IMR-90 (cell line): ENCODE measurements around the gene RNH1.

Experiments used
- MAFK ChIP-seq: IDR thresholded peaks from 2 replicates; pipeline ENCODE4 v1.6.1; 2012; ENCODE audit warnings: low read depth, low read length, improper control_type of control experiment
- TF ChIP-seq, protein P1 (sequence below): fragments of 150-350 bp; IDR thresholded peaks from 2 replicates; pipeline ENCODE4 v1.6.1; 2017; ENCODE audit warnings: mild to moderate bottlenecking, antibody characterized with exemption, low read length, low read depth

DNA sequence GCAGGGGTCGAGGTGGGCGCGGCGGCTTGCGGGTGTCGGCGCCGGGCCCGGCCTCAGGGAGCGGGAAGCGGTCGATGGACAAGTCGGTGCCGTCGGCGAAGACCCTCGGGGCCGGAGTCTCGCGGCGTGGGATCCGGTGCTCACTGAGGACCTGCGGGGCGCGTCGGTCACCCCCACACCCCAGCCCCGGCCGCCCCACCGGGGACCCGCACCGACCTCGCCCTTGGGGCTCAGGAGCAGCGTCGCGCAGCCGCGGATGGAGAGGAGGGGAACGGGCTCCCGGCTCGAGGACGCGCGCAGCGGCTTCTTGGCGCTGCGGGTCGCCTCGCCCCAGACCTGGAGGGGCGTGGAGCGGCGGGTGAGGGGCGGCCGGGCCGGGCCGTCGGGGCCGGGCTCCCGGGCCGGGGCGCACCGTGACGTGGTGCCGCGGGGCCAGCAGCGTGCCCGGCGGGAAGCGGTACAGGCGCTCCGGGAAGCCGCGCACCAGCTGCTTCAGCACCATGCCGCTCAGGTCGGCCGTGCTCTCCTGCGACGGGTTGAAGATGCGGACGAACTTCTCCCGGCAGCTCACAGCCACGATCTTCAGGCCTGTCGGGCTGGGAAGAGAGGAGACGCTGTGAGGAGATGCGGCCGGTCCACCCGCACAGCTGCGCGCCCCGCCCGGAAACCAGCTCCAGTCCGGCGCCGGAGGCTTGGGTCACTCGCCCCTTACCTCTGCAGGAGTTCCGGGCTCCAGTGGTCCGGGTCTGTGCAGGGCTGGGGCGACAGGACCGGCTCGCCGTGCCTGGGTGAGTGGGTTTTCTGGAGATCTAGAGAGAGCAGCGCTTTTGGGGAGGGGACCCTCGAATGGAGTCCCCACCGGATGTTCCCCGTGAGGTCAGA, 49.0 kb upstream of the RNH1 start:
- TF ChIP-seq, protein P1, sequence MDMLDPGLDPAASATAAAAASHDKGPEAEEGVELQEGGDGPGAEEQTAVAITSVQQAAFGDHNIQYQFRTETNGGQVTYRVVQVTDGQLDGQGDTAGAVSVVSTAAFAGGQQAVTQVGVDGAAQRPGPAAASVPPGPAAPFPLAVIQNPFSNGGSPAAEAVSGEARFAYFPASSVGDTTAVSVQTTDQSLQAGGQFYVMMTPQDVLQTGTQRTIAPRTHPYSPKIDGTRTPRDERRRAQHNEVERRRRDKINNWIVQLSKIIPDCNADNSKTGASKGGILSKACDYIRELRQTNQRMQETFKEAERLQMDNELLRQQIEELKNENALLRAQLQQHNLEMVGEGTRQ, result no peak
- no peak for TF ChIP-seq MAFK
